GM18502 (cell line): Measurements from ENCODE around the gene PTGR1.

Source experiments
- ATAC-seq: cut with Tn5 transposase; IDR thresholded peaks from one replicate; pipeline ENCODE4 v1.9.1; 2021; ENCODE audit warnings: mild to moderate bottlenecking; ENCODE audit not compliant: unreplicated experiment, poor library complexity

The PTGR1 gene

DNA sequence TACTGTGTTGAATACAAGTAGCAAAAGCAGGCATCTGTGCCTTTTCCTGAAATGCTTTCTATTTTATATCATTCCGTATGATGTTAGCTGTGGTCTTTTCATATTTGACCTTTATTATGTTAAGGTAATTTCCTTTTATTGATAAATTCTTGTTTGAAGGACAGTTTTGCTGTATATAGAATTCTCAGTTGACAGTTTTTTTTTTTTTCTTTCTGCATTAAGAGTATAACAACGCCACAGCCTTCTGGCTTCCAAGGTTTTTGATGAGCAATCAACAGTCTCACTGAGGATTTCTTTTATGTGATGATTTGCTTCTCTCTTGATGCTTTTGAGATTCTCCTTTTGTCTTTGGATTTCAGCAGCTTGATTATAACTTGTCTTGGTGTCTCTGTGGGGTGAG, 50.8 kb downstream of the PTGR1 start:
- no peak for ATAC-seq

DNA sequence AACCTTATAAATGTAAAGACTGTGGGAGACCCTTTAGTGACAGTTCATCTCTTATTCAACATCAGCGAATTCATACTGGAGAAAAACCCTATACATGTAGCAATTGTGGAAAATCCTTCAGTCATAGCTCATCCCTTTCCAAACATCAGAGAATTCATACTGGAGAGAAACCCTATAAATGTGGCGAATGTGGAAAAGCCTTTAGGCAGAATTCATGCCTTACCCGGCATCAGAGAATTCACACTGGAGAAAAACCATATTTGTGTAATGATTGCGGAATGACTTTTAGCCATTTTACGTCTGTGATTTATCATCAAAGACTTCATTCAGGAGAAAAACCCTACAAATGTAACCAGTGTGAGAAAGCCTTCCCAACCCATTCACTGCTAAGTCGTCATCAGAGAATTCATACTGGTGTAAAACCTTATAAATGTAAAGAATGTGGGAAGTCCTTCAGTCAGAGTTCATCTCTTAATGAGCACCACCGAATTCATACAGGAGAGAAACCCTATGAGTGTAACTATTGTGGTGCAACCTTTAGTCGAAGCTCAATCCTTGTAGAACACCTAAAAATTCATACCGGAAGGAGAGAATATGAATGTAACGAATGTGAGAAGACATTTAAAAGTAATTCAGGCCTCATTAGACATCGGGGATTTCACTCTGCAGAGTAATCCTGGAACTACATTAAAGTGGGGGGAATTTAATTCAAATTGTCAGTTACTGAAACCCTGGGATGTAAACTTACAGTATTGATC, 56.8 kb downstream of the PTGR1 start:
- ATAC-seq, result no peak

DNA sequence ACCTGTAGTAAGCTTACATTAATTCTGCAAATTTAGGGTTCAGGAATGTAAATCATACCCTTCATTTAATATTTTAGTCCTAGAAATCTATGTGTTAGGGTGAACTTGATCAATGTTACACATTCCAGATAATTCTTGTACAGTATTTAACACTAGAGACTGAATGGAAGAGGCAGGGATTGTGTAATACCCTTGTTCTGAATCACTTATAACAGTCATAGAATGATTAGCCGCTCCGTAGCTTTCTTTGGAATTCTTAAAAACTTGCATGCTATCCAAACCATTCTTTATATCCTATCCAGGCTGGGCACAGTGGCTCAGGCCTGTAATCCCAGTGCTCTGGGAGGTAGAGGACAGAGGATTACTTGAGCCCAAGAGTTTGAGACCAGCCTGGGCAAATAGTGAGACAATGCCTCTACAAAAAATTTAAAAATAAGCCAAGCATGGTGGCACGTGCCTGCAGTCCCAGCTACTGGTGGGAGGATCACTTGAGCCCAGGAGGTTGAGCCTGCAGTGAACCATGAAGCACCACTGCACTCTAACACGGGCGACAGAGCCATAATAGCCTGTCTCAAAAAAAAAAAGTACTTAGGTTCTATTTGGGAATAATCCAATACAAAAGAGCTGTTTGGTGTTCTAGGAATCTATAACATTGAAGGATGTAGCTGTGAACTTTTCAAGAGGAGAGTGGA, 66.2 kb downstream of the PTGR1 start:
- ATAC-seq, result no peak

DNA sequence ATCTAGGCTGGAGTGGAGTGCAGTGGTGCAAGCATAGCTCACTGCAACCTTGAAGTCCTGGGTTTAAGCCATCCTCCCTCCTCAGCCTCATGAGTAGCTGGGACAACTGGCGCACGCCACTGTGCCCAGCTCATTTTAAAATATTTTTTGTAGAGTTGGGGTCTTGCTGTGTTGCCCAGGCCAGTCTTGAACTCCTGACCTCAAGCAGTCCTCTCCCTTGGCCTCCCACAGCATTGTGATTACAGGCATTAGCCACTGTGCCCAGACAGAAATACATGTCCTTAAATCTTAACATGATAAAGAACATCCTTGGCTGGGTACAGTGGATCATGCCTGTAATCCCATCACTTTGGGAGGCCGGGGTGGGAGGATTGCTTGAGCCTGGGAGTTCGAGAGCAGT, 67.7 kb downstream of the PTGR1 start:
- no peak for ATAC-seq

DNA sequence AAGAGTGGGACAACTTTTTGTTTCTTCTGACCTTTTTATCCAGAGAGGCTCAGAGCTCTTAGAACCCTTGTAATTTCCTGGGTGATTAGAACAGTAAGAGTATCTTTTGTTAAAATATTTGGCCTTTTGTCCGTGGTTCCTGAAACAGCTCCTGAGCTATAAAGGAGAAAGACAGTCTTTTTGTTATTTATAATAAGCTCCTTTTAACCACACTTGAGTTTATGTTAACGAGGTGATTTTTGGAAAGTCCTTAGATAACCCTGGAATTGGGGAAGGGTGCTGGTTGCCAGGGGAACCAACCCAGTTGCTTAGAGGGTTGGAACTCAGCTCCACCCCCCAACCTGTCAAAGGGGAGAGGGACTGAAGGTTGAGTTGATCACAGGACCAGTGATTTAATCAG, 69.7 kb downstream of the PTGR1 start:
- no peak for ATAC-seq

DNA sequence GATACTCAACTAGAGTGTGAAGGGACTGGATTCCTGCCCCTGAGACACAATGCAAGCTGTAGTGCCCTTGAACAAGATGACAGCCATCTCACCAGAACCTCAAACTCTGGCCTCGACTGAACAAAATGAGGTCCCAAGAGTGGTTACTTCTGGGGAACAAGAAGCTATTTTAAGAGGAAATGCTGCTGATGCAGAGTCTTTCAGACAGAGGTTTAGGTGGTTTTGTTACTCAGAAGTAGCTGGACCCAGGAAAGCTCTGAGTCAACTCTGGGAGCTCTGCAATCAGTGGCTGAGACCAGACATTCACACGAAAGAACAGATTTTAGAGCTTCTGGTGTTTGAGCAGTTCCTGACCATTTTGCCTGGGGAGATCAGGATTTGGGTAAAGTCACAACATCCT, 72.1 kb downstream of the PTGR1 start:
- no peak for ATAC-seq

DNA sequence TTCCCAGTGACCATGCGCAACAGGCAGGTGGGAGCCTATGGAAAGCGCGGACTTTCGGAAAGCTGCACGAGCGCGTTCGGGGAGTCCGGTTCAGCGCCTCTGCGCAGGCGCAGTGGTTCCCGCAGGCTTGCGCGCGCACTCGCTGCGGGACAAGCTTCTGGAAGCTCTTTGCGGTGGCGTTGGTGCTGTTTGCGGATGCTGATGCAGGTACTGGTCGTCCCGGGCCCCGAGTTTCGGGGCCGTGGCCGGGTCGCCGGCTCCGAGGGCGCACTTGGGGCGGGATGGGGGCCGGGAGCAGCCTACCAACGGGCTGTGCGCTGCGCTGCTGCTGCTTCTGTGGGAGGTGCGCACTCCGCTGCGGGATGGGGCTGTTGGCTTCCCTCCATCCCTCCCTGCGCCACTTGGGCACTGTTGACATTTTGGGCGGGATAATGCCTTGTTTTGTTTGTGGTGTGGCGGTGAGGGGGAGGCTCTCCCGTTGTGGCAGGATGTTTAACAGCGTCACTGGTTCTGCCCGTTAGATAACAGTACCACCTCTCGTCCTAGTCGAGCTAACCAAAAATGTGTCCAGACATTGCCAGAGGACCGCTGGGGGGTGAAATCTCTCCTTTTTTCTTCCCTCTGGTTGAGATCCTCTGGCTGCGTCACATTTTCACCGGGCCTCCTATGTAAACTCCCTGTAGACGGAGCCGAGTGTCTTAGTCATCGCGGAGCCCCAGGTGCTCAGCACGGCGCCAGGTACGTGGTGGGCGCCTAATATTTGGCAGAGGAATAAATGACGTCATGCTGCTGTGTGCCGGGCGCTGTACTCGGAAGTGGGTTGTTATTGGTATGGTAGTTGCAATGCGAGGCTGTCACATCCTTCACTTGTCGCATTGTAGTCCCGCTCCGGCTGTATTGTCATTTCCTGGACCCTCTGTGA, 74.1 kb downstream of the PTGR1 start, which contains the start of gene ZNF483:
Gene ZNF483 (plus strand): TSS at position 124 of the 922 bp plus-strand sequence. CDS start 2,217 bp downstream, outside the sequence.
- ATAC-seq, result peak; percentile 66

DNA sequence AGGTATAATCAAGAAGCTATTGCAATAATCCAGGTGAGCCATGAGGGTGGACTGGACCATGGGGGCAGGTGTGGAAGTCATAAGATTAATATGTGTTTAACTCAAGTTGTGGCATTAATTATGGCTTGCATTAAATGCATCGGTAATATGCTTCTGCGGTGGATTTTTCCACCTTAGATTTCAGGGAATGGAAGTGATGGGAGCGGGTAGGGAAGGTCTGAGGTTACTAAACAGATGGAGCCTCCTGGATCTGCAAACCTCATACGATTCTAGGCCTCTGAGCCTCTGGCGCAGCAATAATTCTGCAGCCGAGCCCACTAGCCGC, 74.8 kb downstream of the PTGR1 start:
- ATAC-seq, result no peak

DNA sequence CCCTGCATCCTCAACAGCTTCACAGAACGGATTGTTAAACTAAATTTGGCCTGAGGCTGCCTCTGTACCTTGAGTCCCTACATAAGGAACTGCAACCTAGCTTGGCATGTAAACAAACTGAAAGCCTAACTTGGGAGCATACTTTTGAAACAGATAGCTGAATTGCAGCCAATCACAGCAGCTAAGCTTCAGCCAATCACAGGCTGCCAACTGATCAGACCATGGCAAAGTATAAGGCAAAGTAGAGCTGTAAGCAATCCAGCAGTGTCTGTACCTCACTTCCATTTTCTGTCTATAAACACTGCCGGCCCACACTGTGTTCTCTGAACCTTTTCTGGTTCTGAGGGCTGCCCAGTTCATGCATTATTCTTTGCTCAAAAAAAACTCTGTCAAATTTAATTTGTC, 83.4 kb downstream of the PTGR1 start:
- no peak for ATAC-seq

DNA sequence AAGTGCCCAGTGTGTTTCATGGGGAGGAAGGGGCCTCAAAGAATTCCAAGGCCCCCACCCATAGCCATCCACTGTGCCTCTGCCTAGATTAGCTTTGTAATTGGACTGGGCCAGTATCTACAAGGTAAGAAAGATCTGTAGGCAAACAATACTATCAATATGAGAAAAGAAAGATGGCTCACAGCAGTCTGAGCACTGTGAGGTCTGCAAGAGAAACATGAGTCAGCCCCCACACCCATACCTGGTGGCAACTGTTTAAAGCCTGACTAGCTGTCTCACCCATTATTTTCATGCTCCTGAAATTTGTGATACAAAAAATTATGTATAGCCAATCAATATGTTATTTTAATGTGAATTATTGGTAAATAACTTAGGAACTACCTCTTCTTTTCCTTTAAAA, 84.5 kb downstream of the PTGR1 start:
- ATAC-seq, result no peak
